ENCODE data around the gene HBA2. TPM values are rescaled to one million over a fixed set of nuclear protein-coding genes. Genes with fewer than 3 reads are reported as not detected.
"Not testable (repeated sequence)": the region's sequence is repeated elsewhere in the genome, so short reads cannot be mapped to it uniquely, and the experiment has no call there.

The HBA2 gene
- total RNA-seq, 1 experiment from 2014 or later: not detected

DNA sequence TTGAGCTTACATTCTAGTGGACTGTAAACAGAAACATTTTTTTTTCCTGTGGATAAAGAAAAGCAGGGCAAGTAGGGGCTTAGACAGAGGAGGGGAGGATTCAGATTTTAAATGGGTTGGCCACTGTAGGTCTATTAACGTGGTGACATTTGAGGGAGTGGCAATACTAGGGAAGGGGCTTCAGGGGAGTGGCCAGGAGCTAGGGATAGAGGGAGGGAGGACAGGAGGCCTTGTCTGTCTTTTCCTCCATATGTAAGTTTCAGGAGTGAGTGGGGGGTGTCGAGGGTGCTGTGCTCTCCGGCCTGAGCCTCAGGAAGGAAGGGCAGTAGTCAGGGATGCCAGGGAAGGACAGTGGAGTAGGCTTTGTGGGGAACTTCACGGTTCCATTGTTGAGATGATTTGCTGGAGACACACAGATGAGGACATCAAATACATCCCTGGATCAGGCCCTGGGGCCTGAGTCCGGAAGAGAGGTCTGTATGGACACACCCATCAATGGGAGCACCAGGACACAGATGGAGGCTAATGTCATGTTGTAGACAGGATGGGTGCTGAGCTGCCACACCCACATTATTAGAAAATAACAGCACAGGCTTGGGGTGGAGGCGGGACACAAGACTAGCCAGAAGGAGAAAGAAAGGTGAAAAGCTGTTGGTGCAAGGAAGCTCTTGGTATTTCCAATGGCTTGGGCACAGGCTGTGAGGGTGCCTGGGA is 13.4 kb upstream of the HBA2 start:
- Mint-ChIP-seq H3K27me3 (ENCODE audit: low read depth) (peaks cover 72% of the 10 kb centered on the region), H3K4me3 (no peak overlapping the region), H3K36me3 (ENCODE audit: insufficient read depth in 1 of 3, low read depth in 3 of 3) (no peaks in the 10 kb centered on the region), H3K9me3 (peaks cover 5 to 9% of the 10 kb centered on the region in 2 experiments; a peak in 3 of 5 replicates), H3K4me1 (peaks cover 9% of the 10 kb centered on the region in 2 experiments), H3K27ac (no peak overlapping the region)
- H2BK15ac ChIP-seq (ENCODE audit: low read depth, low read length): no peak overlapping the region
- H3T11ph ChIP-seq (ENCODE audit: low read length): no peak overlapping the region
- H3K79me2 ChIP-seq (ENCODE audit: insufficient read depth, low read length): no peaks in the 10 kb centered on the region
- no peak overlapping the region for H4K5ac ChIP-seq (ENCODE audit: insufficient read length, low read depth, low read length)
- H4K8ac ChIP-seq (replicated peaks; ENCODE audit: insufficient read length, low read depth, low read length): no peak overlapping the region
- peaks cover 6% of the 10 kb centered on the region for H3K23me2 ChIP-seq (ENCODE audit: insufficient read length, low read depth, low read length, poor library complexity, severe bottlenecking)
- no peak overlapping the region for H4K91ac ChIP-seq (ENCODE audit: insufficient read length, low read depth, low read length)
- no peaks in the 10 kb centered on the region for H3K9me3 ChIP-seq (ENCODE audit: control insufficient read depth, low read depth, low read length)
- H3K56ac ChIP-seq (ENCODE audit: insufficient read length, low read depth, low read length): no peak overlapping the region
- no peak overlapping the region for H3K14ac ChIP-seq (ENCODE audit: insufficient read depth, low read length)
- no peaks in the 10 kb centered on the region for H3K4me1 ChIP-seq (ENCODE audit: insufficient read depth, low read length)
- H3K27ac ChIP-seq (ENCODE audit: insufficient read length, low read depth, low read length): no peak overlapping the region
- no peak for DNase-seq
- H3K18ac ChIP-seq (ENCODE audit: insufficient read length, low read depth, low read length): no peak overlapping the region
- no peak overlapping the region for H2BK120ac ChIP-seq (ENCODE audit: low read depth, low read length, poor library complexity, severe bottlenecking)
- no peak overlapping the region for H2BK5ac ChIP-seq (ENCODE audit: insufficient read length, low read length)
- H3K4me2 ChIP-seq (ENCODE audit: insufficient read depth, insufficient read length, low read length): no peak overlapping the region
- no peak overlapping the region for H3K9ac ChIP-seq (ENCODE audit: extremely low read depth, insufficient read length, low read length)
- no peak overlapping the region for H3K23ac ChIP-seq (ENCODE audit: insufficient read length, low read depth, low read length)
- no peak for TF ChIP-seq CTCF (conservative IDR thresholded peaks at IDR 0.05)
- no peak overlapping the region for H2AFZ ChIP-seq (ENCODE audit: low read length)
- no peak overlapping the region for H3K4ac ChIP-seq (ENCODE audit: low read depth, low read length)
- no peaks in the 10 kb centered on the region for H3K79me1 ChIP-seq (ENCODE audit: insufficient read depth, low read depth, low read length, poor library complexity, severe bottlenecking)
- WGBS (ENCODE audit: extremely low coverage, insufficient read length, low lambda C conversion rate): no CpG with 5 or more reads among the region's 6 CpGs
- H3K27me3 ChIP-seq (ENCODE audit: insufficient read depth, low read length): peaks cover 9% of the 10 kb centered on the region; the same call in 1 of the 2 replicates
- H2BK12ac ChIP-seq (ENCODE audit: insufficient read length, low read depth, low read length): no peak overlapping the region
- no peaks in the 10 kb centered on the region for H4K20me1 ChIP-seq (ENCODE audit: control insufficient read depth, insufficient read depth, insufficient read length)
- H2AK5ac ChIP-seq (ENCODE audit: insufficient read length, low read length): no peak overlapping the region
- H2BK20ac ChIP-seq (ENCODE audit: low read depth, low read length, poor library complexity, severe bottlenecking): no peak overlapping the region

GRCh38 chr16:160242-160641 is 12.4 kb upstream of the HBA2 start:
- not testable (repeated sequence) for H3K56ac ChIP-seq (ENCODE audit: insufficient read length, low read depth, low read length); H3K4me2 ChIP-seq (ENCODE audit: insufficient read depth, insufficient read length, low read length); H4K8ac ChIP-seq (replicated peaks; ENCODE audit: insufficient read length, low read depth, low read length); H3K36me3 Mint-ChIP-seq (ENCODE audit: insufficient read depth in 1 of 3, low read depth in 3 of 3); H3K23me2 ChIP-seq (ENCODE audit: insufficient read length, low read depth, low read length, poor library complexity, severe bottlenecking); H3K27ac Mint-ChIP-seq; H2BK5ac ChIP-seq (ENCODE audit: insufficient read length, low read length); H2AK5ac ChIP-seq (ENCODE audit: insufficient read length, low read length); DNase-seq; H2BK15ac ChIP-seq (ENCODE audit: low read depth, low read length); H3T11ph ChIP-seq (ENCODE audit: low read length); H3K9me3 Mint-ChIP-seq; H3K4me1 ChIP-seq (ENCODE audit: insufficient read depth, low read length); H2BK20ac ChIP-seq (ENCODE audit: low read depth, low read length, poor library complexity, severe bottlenecking); H2BK120ac ChIP-seq (ENCODE audit: low read depth, low read length, poor library complexity, severe bottlenecking); H3K4me1 Mint-ChIP-seq; H3K18ac ChIP-seq (ENCODE audit: insufficient read length, low read depth, low read length); H4K91ac ChIP-seq (ENCODE audit: insufficient read length, low read depth, low read length); H3K9ac ChIP-seq (ENCODE audit: extremely low read depth, insufficient read length, low read length); H3K79me2 ChIP-seq (ENCODE audit: insufficient read depth, low read length); H3K79me1 ChIP-seq (ENCODE audit: insufficient read depth, low read depth, low read length, poor library complexity, severe bottlenecking); H3K4me3 Mint-ChIP-seq; H3K9me3 ChIP-seq (ENCODE audit: control insufficient read depth, low read depth, low read length); H2AFZ ChIP-seq (ENCODE audit: low read length); H4K20me1 ChIP-seq (ENCODE audit: control insufficient read depth, insufficient read depth, insufficient read length); H3K23ac ChIP-seq (ENCODE audit: insufficient read length, low read depth, low read length); H3K4ac ChIP-seq (ENCODE audit: low read depth, low read length); H3K14ac ChIP-seq (ENCODE audit: insufficient read depth, low read length); H2BK12ac ChIP-seq (ENCODE audit: insufficient read length, low read depth, low read length); H4K5ac ChIP-seq (ENCODE audit: insufficient read length, low read depth, low read length); H3K27ac ChIP-seq (ENCODE audit: insufficient read length, low read depth, low read length); H3K27me3 ChIP-seq (ENCODE audit: insufficient read depth, low read length)
- WGBS (ENCODE audit: extremely low coverage, insufficient read length, low lambda C conversion rate): no CpG with 5 or more reads among the region's 20 CpGs
- peaks cover 67% of the 10 kb centered on the region for H3K27me3 Mint-ChIP-seq (ENCODE audit: low read depth)
